ENCODE measurements around the gene DGKE. TPM values are rescaled to one million over a fixed set of nuclear protein-coding genes. Genes with fewer than 3 reads are reported as not detected.

Gene DGKE
- total RNA-seq, 4 donors from 2014 or later = 14.4 to 31.2 (median 23.1) TPM

DNA sequence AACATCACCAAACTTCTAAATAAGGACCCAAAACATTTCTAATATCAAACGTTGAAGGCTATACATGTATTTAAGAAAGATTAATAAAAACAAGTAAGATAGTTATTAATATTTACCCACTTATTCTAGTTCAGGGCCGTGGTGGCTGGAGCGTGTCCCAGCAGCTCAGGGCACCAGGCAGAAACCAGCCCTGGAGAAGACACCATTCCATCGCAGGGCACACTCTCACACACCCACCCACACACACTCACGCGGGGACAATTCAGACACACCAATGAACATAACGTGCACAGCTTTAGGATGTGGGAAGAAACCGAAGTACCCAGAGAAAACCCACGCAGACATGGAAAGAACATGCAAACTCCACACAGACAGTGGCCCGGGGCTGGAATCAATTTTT lies 13.7 kb upstream of the DGKE start:
- no peaks in the 10 kb centered on the region for H3K27me3 ChIP-seq
- no peak for DNase-seq
- no peaks in the 10 kb centered on the region for H3K4me1 ChIP-seq
- intact Hi-C loops (cut with DNase I; ENCODE audit: low total_unique reads) = no loop called here
- no peak overlapping the region for H3K4me3 ChIP-seq
- TF ChIP-seq POLR2A (IDR thresholded peaks at IDR 0.05) = no peak
- TF ChIP-seq, protein P1, sequence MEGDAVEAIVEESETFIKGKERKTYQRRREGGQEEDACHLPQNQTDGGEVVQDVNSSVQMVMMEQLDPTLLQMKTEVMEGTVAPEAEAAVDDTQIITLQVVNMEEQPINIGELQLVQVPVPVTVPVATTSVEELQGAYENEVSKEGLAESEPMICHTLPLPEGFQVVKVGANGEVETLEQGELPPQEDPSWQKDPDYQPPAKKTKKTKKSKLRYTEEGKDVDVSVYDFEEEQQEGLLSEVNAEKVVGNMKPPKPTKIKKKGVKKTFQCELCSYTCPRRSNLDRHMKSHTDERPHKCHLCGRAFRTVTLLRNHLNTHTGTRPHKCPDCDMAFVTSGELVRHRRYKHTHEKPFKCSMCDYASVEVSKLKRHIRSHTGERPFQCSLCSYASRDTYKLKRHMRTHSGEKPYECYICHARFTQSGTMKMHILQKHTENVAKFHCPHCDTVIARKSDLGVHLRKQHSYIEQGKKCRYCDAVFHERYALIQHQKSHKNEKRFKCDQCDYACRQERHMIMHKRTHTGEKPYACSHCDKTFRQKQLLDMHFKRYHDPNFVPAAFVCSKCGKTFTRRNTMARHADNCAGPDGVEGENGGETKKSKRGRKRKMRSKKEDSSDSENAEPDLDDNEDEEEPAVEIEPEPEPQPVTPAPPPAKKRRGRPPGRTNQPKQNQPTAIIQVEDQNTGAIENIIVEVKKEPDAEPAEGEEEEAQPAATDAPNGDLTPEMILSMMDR (IDR thresholded peaks at IDR 0.05) = no peak
- H3K36me3 ChIP-seq = no peaks in the 10 kb centered on the region
- no peak overlapping the region for H3K27ac ChIP-seq
- no peaks in the 10 kb centered on the region for H3K9me3 ChIP-seq

DNA sequence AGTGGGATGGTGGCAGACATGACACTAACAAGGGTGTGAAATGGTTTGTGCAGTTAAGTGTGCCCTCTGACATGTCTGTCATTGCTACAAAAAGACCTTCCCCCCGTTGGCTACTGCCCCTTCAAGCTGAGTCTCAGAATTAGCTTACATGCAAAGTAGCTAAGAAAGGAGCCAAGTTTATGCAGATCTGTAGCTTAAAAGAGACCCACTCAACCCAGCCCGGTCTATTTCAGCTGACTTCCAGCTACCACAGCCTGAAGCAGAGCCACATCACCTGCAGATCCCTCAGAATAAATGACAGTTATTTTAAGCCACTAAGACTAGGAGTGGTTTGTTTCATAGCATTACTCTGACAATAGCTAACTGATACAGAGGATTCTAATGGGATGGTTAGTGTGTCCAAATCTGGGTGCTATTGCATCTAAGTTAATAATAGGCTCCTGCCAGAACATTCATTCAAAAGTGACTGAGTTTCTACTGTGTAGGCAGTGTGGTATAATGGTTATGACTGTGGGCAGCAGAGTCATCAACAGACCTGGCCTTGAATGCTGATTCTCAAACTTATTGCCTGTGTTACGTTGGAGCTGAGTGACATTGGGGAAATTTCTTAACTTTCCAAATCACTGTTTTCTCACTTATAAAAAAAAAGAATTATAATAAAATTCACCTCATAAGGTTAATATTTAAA lies 12.0 kb upstream of the DGKE start:
- H3K4me1 ChIP-seq = no peaks in the 10 kb centered on the region
- no peaks in the 10 kb centered on the region for H3K36me3 ChIP-seq
- H3K9me3 ChIP-seq = no peaks in the 10 kb centered on the region
- no peaks in the 10 kb centered on the region for H3K27me3 ChIP-seq
- no peak for DNase-seq
- H3K4me3 ChIP-seq = no peak overlapping the region
- peak overlapping the region in 1 of 2 donors; percentile 31 for H3K27ac ChIP-seq
- TF ChIP-seq POLR2A (IDR thresholded peaks at IDR 0.05) = no peak
- TF ChIP-seq, protein P1 (IDR thresholded peaks at IDR 0.05) = no peak
- intact Hi-C loops (cut with DNase I; ENCODE audit: low total_unique reads) = no loop called here

GRCh38 chr17:56822725-56823124 lies 11.2 kb upstream of the DGKE start:
- Histone ChIP-seq H3K9me3 (no peaks in the 10 kb centered on the region), H3K4me3 (no peak overlapping the region), H3K4me1 (no peaks in the 10 kb centered on the region), H3K36me3 (no peaks in the 10 kb centered on the region), H3K27ac (peak overlapping the region in 1 of 2 donors; percentile 10), H3K27me3 (no peaks in the 10 kb centered on the region)
- TF ChIP-seq, protein P1 (IDR thresholded peaks at IDR 0.05) = no peak
- TF ChIP-seq POLR2A (IDR thresholded peaks at IDR 0.05) = no peak
- intact Hi-C loops (cut with DNase I; ENCODE audit: low total_unique reads) = no loop called here
- DNase-seq = peak in 1 of 2 donors; percentile 29

GRCh38 chr17:56823848-56824247 lies 10.1 kb upstream of the DGKE start:
- intact Hi-C loops (cut with DNase I; ENCODE audit: low total_unique reads) = no loop called here
- H3K4me1 ChIP-seq = no peaks in the 10 kb centered on the region
- no peaks in the 10 kb centered on the region for H3K27me3 ChIP-seq
- H3K27ac ChIP-seq = peak overlapping the region in 1 of 2 donors; percentile 10
- DNase-seq = no peak
- H3K4me3 ChIP-seq = no peak overlapping the region
- no peak for TF ChIP-seq POLR2A (IDR thresholded peaks at IDR 0.05)
- TF ChIP-seq, protein P1 (IDR thresholded peaks at IDR 0.05) = no peak
- no peaks in the 10 kb centered on the region for H3K36me3 ChIP-seq
- H3K9me3 ChIP-seq = no peaks in the 10 kb centered on the region

- Histone ChIP-seq H3K4me1 (no peaks in the 10 kb centered on the region), H3K27ac (no peak overlapping the region), H3K9me3 (no peaks in the 10 kb centered on the region), H3K27me3 (no peaks in the 10 kb centered on the region), H3K36me3 (no peaks in the 10 kb centered on the region), H3K4me3 (no peak overlapping the region)
- intact Hi-C loops (cut with DNase I; ENCODE audit: low total_unique reads) = no loop called here
- DNase-seq = no peak
- TF ChIP-seq, protein P1 (IDR thresholded peaks at IDR 0.05) = no peak
- TF ChIP-seq POLR2A (IDR thresholded peaks at IDR 0.05) = no peak
These were observed 9.4 kb upstream of the DGKE start for GRCh38 chr17:56824503-56824902.
